CD4-positive, alpha-beta T cell treated with Interleukin-6 for 4 hours (primary cell): Measurements from ENCODE around the gene COL15A1.

Experiments
- DNase-seq: peaks from one replicate; pipeline ENCODE4 v3.0.0-alpha.2; 2020; ENCODE audit warnings: mixed read lengths

COL15A1 gene

GRCh38 chr9:98951967-98952366 lies 8.3 kb downstream of the COL15A1 start:
- DNase-seq: no peak

GRCh38 chr9:98953581-98954243 lies 10.0 kb downstream of the COL15A1 start:
- no peak for DNase-seq

GRCh38 chr9:98954244-98954610 lies 10.5 kb downstream of the COL15A1 start:
- no peak for DNase-seq

GRCh38 chr9:98955259-98955658 lies 11.6 kb downstream of the COL15A1 start:
- no peak for DNase-seq

- no peak for DNase-seq
These were observed 14.1 kb downstream of the COL15A1 start for GRCh38 chr9:98957826-98958225.

GRCh38 chr9:98958271-98958984 lies 14.7 kb downstream of the COL15A1 start:
- no peak for DNase-seq

GRCh38 chr9:98960409-98960808 lies 16.7 kb downstream of the COL15A1 start:
- DNase-seq: no peak

- no peak for DNase-seq
These were observed 17.9 kb downstream of the COL15A1 start for GRCh38 chr9:98961513-98962180.

GRCh38 chr9:98962181-98962560 lies 18.5 kb downstream of the COL15A1 start:
- no peak for DNase-seq

GRCh38 chr9:98962861-98963260 lies 19.2 kb downstream of the COL15A1 start:
- DNase-seq: no peak

GRCh38 chr9:98964201-98964600 lies 20.5 kb downstream of the COL15A1 start:
- no peak for DNase-seq

GRCh38 chr9:98964911-98965336 lies 21.2 kb downstream of the COL15A1 start:
- DNase-seq: no peak

GRCh38 chr9:98966676-98967075 lies 23.0 kb downstream of the COL15A1 start:
- DNase-seq: no peak

- no peak for DNase-seq
These were observed 23.6 kb downstream of the COL15A1 start for GRCh38 chr9:98967257-98967656.

- no peak for DNase-seq
These were observed 24.0 kb downstream of the COL15A1 start for GRCh38 chr9:98967680-98968079.

- DNase-seq: no peak
These were observed 25.1 kb downstream of the COL15A1 start for GRCh38 chr9:98968601-98969337.

- DNase-seq: no peak
These were observed 26.9 kb downstream of the COL15A1 start for GRCh38 chr9:98970532-98971041.

GRCh38 chr9:98971168-98971914 lies 27.6 kb downstream of the COL15A1 start:
- no peak for DNase-seq

GRCh38 chr9:98971915-98972223 lies 28.2 kb downstream of the COL15A1 start:
- no peak for DNase-seq

GRCh38 chr9:98972716-98973115 lies 29.0 kb downstream of the COL15A1 start:
- no peak for DNase-seq

- DNase-seq: no peak
These were observed 29.5 kb downstream of the COL15A1 start for GRCh38 chr9:98973171-98973570.

- DNase-seq: no peak
These were observed 29.9 kb downstream of the COL15A1 start for GRCh38 chr9:98973576-98973975.

GRCh38 chr9:98974106-98974505 lies 30.4 kb downstream of the COL15A1 start:
- DNase-seq: no peak
